GM18909 (cell line): Measurements from ENCODE around the gene ADAMTS9.

Source experiments
- ATAC-seq: cut with Tn5 transposase; IDR thresholded peaks from one replicate; pipeline ENCODE4 v1.9.1; 2021; ENCODE audit warnings: mild to moderate bottlenecking; ENCODE audit not compliant: unreplicated experiment, poor library complexity

Gene ADAMTS9

DNA sequence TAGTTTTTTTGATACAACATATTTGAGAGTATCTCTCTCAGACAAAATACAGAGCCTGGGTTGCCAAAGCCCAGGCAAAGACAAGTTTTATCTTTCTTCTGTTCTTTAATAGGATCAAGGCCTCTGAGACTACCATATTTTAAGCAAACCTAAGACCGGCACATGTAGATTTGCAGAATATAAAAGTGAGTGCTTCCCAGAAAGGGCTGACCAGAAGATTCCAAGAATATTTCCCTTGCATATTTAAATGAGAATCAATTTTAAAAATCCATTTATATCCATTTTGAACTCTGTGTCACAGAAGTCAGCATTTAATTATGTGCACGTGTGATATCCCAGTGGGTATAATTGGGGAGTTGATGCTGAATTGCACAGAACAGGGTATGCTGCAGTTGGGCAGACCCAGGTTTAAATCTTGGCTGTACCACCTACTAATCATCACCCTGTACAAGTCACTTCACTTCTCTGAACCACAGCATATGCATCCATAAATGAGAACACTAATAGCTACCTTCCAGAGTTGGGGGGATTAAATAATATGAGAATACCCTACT lies 191.9 kb downstream of the ADAMTS9 start:
- ATAC-seq = no peak

DNA sequence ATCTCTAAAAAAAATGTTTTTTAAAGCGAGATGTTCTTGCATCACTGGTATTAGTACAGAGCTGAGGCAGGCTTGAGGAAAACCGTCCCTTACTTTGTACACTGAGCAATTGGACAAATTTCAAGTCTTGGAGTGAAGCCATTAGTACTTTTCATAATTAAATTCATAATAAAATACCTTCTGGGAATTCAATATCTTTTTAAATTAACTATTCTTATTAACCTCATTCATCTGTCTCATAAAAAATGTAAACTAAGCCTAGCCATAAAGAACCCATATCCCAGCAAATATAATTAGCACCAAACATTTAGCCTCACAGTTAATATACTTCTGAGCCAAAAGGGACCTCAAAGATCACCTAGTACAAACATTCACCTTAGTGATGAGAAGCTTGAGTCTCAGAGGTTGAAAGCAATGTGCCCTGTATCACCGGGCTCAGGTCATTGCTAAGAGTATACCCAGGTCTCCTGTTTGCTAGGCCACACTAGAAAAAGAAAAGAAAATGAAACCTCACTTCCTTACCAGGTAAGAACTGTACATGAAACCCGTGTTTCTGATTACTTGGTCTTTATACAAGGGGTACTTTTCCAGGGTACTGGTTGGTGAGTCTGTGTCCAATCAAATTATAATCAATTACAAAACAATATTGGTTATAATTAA lies 192.5 kb downstream of the ADAMTS9 start:
- ATAC-seq = no peak

- ATAC-seq = no peak
Observed at GRCh38 chr3:64494526-64494925, 193.3 kb downstream of the ADAMTS9 start.

DNA sequence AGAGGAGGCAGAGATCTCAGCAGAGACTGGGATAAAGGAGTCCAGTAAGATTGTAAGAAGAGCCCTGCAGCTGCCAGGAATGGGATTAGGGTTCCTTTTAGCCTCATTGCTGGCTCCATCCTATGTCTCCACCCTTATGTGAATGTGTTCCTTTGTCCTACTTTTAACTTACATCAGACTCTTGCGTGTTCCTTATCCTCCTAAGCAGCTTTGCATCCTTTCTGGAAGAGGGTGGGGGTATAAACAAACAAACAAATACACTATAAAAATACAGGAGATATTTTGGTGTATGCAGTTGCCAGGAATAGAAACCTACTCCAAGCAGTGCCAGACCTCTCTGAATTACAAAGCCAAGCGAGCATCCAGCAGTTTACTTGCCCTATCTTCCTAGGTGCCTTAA lies 194.7 kb downstream of the ADAMTS9 start:
- no peak for ATAC-seq

- ATAC-seq = no peak
Observed at GRCh38 chr3:64491843-64492242, 196.0 kb downstream of the ADAMTS9 start.

GRCh38 chr3:64490180-64490724 lies 197.5 kb downstream of the ADAMTS9 start:
- no peak for ATAC-seq

DNA sequence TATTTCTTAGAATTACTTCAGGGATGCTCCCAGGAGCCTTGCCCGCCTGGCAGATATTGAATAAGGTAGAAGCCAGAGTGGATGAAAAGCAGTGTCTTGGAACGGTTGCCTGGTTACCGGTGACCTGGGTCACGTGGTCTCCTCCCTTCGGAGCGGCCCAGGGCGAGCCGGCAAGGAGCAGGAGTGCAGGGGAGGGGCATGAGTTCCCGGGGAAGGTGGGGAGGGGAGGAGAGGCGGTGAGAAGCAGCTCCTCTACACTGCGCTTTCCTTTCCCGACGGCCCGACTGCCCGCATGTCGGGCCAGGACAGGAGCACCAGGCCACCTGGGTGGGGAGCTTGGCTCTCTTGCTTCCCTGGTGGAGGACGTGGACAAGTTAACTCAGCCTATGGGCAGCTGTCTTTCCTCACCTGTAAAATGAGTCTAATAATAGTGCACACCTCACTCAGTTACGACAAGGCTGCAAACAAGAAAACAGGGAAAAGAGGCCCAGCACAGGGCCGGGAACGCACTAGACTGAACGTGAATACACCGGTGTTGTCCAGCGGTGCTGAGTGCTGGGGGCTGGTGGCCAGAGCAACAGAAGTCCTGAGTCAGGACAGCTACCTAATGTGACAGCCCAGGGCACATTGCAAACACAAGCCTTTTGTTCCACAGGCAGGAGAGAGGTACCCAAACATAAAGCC lies 198.3 kb downstream of the ADAMTS9 start:
- ATAC-seq = no peak

DNA sequence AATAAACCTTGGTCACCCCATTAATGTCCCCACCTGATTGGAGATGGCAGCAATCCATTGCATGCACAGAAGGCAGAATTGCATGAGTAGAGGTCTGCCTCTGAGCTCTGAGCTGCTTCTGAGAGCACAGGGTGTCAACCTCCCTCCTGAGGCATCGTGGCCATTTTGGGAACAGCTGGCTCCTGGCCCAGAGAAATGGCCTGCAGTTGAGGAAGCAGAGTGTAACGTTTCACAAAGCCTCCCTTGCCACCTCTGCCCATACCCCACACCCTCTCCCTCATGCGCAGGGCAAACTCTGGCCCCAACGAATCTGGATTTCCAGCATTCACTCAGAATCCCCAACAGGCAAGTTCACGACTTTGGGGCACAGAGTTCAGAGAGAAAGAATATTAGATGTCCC lies 198.9 kb downstream of the ADAMTS9 start:
- no peak for ATAC-seq

- peak; percentile 98 for ATAC-seq
Observed at GRCh38 chr3:64484289-64484992, 203.4 kb downstream of the ADAMTS9 start.

DNA sequence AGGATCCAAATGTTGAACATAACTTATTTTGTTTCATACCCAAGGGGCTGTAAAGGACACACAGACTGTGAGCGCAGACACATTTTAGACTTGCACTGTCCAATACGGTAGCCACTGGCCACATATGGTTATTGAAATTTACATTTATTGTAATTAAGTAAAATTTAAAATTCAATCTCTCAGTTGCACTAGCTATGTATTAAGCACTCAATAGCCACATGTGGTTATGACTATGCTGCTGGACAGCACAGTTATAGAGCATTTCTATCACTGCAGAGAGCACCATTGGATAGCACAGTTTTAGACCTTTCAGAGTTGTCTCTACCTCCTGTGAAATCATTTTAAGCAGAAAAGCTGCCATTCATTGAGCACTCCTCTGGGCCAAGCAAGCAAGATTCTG lies 204.3 kb downstream of the ADAMTS9 start:
- ATAC-seq = no peak

- ATAC-seq = no peak
Observed at GRCh38 chr3:64475037-64475436, 212.8 kb downstream of the ADAMTS9 start.

- ATAC-seq = no peak
Observed at GRCh38 chr3:64473466-64473865, 214.3 kb downstream of the ADAMTS9 start.

- ATAC-seq = no peak
Observed at GRCh38 chr3:64470436-64470835, 217.4 kb downstream of the ADAMTS9 start.

DNA sequence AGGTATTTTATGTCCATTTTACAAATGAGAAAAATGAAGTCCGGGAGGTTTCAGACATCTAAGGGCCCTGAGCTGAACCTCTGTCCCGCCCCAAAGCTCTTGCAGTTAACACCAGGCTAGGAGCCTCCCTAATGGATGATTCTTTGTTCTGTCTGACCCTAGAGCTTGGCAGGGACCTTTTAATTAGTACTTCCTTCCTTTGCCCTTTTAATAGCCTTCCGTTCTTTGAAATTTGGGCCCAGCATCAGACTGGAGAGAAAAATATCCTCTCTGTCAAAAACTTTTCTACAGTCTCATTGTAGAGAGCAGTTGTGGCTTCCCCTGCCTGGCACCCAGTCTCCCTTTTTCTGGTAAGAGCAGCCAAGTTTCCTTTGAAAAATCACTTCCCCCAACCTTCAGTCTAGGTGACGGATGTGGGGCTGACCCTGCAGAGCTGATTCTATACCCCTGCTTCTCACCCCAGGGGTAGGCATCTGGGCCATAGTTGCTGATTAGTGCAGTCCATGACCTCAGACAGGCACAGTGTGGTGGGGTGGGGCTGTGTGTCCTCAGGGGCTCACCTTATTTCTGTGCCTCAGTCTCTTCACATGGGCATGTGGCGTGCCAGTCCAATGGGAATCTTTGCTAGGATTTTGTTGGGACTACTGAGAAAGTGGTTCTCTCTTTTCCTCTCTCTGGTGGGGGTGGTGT lies 220.4 kb downstream of the ADAMTS9 start:
- ATAC-seq = no peak
